OCI-LY1 (cell line): Measurements from ENCODE around the gene P3R3URF.

Source experiments
- CTCF ChIP-seq: fragments of 200-600 bp; sonication (generic), shearing (Covaris generic); IDR thresholded peaks from 2 replicates; pipeline ENCODE4 v1.5.1; 2017; ENCODE audit warnings: mild to moderate bottlenecking, antibody characterized with exemption, low read length, moderate library complexity, mixed read lengths
- EZH2 ChIP-seq: fragments of 200-600 bp; sonication (generic), shearing (Covaris generic); IDR thresholded peaks from 2 replicates; pipeline ENCODE4 v1.8.0; 2017; ENCODE audit warnings: borderline replicate concordance, mixed run types, mild to moderate bottlenecking, antibody characterized with exemption, low read length, moderate library complexity, mixed read lengths

- TF ChIP-seq CTCF = no peak
- no peak for TF ChIP-seq EZH2
Observed at GRCh38 chr1:46186076-46186475, 9.8 kb upstream of the P3R3URF start.
